Ishikawa (cell line): ENCODE measurements around the gene RFTN1.

Source experiments
- CEBPB ChIP-seq: IDR thresholded peaks from 2 replicates; pipeline ENCODE4 v1.6.1; 2012
- CREB1 ChIP-seq: IDR thresholded peaks from 2 replicates; pipeline ENCODE4 v1.6.1; 2012; ENCODE audit warnings: low read depth
- EGR1 ChIP-seq: IDR thresholded peaks from 2 replicates; pipeline ENCODE4 v1.6.1; 2012
- EP300 ChIP-seq: IDR thresholded peaks from 2 replicates; pipeline ENCODE4 v1.6.1; 2012; ENCODE audit warnings: borderline replicate concordance
- FOXM1 ChIP-seq: IDR thresholded peaks from 2 replicates; pipeline ENCODE4 v1.6.1; 2012; ENCODE audit warnings: low read depth, borderline replicate concordance
- NFIC ChIP-seq: IDR thresholded peaks from 2 replicates; pipeline ENCODE4 v1.6.1; 2012
- RAD21 ChIP-seq: IDR thresholded peaks from 2 replicates; pipeline ENCODE4 v1.6.1; 2012; ENCODE audit warnings: low read depth
- REST ChIP-seq: IDR thresholded peaks from 2 replicates; pipeline ENCODE4 v1.6.1; 2012; ENCODE audit warnings: low read depth, mild to moderate bottlenecking
- TAF1 ChIP-seq: IDR thresholded peaks from 2 replicates; pipeline ENCODE4 v1.6.1; 2012; ENCODE audit warnings: low read depth, mild to moderate bottlenecking
- TCF12 ChIP-seq: IDR thresholded peaks from 2 replicates; pipeline ENCODE4 v1.6.1; 2012; ENCODE audit warnings: low read depth
- TEAD4 ChIP-seq: IDR thresholded peaks from 2 replicates; pipeline ENCODE4 v1.6.1; 2012
- YY1 ChIP-seq: IDR thresholded peaks from 2 replicates; pipeline ENCODE4 v1.6.1; 2012; ENCODE audit warnings: low read depth
- ZBTB7A ChIP-seq: IDR thresholded peaks from 2 replicates; pipeline ENCODE4 v1.6.1; 2012; ENCODE audit warnings: low read depth
- TF ChIP-seq, protein P1 (sequence below): IDR thresholded peaks from 2 replicates; pipeline ENCODE4 v1.6.1; 2012
- TF ChIP-seq, protein P2 (sequence below): IDR thresholded peaks from 2 replicates; pipeline ENCODE4 v1.6.1; 2012

RFTN1 gene

GRCh38 chr3:16308727-16309126, 204.8 kb downstream of the RFTN1 start:
- TF ChIP-seq TCF12, result no peak
- no peak for TF ChIP-seq NFIC
- TF ChIP-seq, protein P1, sequence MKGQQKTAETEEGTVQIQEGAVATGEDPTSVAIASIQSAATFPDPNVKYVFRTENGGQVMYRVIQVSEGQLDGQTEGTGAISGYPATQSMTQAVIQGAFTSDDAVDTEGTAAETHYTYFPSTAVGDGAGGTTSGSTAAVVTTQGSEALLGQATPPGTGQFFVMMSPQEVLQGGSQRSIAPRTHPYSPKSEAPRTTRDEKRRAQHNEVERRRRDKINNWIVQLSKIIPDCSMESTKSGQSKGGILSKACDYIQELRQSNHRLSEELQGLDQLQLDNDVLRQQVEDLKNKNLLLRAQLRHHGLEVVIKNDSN, result no peak
- no peak for TF ChIP-seq TEAD4
- TF ChIP-seq RAD21, result no peak
- TF ChIP-seq EP300, result no peak
- no peak for TF ChIP-seq REST
- TF ChIP-seq YY1, result no peak
- TF ChIP-seq, protein P2, sequence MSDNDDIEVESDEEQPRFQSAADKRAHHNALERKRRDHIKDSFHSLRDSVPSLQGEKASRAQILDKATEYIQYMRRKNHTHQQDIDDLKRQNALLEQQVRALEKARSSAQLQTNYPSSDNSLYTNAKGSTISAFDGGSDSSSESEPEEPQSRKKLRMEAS, result no peak
- no peak for TF ChIP-seq ZBTB7A
- no peak for TF ChIP-seq CREB1
- TF ChIP-seq EGR1, result no peak

- TF ChIP-seq NFIC, result no peak
- TF ChIP-seq REST, result no peak
- TF ChIP-seq TAF1, result no peak
Measured at GRCh38 chr3:16307832-16308531, 205.5 kb downstream of the RFTN1 start.

- TF ChIP-seq EP300 (no peak), NFIC (no peak), RAD21 (no peak), FOXM1 (no peak), ZBTB7A (no peak), EGR1 (no peak), TCF12 (no peak), REST (no peak), YY1 (no peak), TAF1 (no peak), CEBPB (no peak), CREB1 (no peak), TEAD4 (no peak)
- TF ChIP-seq, protein P1, result no peak
- TF ChIP-seq, protein P2, result no peak
Measured at GRCh38 chr3:16305111-16305541, 208.4 kb downstream of the RFTN1 start.

GRCh38 chr3:16304061-16305010, 209.2 kb downstream of the RFTN1 start:
- TF ChIP-seq, protein P1, result no peak
- TF ChIP-seq, protein P2, result no peak
- TF ChIP-seq YY1, result no peak
- TF ChIP-seq EP300, result no peak
